AG20443 (cell line): ENCODE measurements around the gene HOXA9.

ENCODE experiments used
- DNase-seq: peaks from one replicate; pipeline ENCODE4 v3.0.0; 2012; ENCODE audit warnings: low spot score, mixed read lengths

Gene HOXA9

DNA sequence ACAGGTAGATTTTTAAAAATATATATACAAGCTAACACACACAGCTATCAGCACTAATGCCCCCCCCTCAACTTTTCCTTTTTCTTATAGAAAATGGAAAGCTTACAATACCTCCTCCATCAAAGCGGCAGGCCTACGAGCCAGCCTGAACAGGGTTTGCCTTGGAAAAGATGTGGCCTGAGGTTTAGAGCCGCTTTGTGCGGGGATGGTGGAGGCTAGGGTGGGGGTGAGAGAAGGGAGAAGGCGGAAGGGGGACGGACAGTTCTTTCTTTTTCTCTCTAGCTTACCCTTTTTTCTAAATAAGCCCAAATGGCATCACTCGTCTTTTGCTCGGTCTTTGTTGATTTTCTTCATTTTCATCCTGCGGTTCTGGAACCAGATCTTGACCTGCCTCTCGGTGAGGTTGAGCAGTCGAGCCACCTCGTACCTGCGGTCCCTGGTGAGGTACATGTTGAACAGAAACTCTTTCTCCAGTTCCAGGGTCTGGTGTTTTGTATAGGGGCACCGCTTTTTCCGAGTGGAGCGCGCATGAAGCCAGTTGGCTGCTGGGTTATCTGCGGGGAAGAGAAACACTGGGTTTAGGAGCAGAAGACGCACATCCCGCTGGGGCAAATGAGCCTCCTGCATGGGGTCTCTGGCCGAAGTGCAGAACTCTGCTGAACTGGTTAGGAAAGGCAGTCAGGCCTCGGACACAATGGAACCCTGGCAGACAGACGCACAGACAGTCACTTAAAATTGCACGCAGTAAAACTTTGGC lies 1.9 kb downstream of the HOXA9 start:
- DNase-seq, result no peak

DNA sequence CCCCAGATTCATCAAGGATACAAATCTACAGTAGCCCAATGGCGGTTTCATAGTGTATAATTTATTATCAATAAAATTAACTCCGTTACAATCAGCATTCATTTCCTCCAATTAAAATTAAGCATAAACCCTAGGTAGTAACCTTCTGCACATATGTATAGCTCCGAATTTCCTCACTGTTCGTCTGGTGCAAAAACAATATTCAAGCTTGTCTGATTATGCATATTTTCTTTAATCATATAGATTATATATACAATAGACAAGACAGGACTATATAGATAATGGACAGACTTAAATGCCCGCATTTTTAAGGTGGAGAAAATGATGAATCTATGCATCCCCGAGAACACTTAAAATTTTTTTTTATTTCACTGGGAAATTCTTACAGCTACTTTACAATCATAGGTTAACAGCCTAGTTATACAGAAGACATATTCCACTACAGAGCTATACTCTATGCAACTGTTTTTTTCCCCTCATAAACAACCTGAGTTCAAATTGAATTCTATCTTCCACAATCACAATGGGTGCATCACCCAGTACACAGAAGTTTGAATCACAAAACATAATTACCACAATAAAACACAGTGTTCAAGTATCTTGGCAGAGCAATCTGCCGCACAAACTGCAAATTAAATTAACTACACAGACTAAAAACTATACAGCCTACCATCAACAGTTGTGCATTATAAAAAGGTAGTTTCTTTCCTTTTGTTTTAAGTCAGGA lies 2.6 kb downstream of the HOXA9 start:
- no peak for DNase-seq

DNA sequence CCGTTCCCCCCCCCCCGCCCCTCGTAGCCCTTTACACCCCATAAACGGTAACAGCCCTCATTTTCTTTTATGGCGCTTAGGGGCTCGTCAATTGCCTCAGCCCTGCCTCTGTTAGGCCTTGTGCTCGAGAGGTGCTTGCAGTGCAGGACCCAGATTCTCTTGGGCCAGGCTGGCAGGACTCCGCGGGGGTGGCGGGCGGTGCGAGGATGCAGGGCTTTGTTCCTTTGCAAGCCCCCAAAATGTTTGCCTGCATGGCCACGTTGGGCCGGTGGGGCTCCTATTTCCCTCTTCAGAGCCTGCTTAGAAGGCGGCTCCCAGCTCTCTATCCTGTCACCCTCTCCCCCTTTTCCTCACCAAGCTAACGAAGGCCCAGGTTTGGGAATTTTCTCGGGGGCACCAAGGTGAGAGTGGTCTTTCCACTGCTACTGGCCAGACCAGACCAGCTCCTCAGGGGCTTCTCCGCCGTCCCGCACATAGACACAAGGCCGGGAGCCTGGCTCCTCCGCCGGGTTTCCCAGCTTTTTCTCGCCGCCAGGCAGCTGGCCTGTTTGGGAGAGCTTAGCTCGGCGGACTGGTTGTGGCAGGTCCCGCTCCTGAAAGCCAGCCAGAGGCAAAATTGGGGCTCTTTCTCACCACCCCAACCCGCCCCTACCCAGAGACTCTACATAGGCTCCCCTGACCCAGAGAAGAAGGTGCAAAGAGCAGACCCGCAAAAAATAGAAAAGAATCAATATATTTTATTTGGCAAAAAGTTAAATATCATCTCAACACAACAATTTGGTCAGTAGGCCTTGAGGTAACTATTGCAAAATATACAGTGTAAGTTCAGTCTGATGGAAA lies 3.4 kb downstream of the HOXA9 start:
- DNase-seq, result peak; percentile 21

DNA sequence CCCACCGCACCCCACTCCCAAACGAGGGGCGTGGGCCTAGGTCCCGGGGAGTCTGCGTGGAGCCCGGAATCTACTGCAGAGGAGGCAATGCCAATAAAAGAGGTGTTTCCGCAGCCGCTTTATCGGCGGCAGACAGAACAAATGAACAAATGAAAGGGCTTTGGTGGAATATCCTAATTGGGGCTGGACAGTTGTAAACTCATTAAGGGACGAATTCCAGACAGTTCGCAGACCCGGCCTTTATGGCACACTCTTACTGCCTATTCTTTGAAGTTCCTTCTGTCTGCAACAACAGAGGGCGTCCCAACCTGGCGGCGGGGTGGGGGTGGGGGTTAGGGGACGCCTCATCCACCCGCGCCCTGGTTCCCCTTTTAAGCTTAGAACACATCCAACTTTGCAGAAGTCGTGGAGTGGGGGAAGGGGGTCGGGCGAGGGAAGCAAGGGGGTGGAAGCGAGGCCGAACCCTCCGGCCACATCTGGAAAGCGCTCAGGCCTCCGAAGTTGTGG lies 4.1 kb downstream of the HOXA9 start:
- peak; percentile 14 for DNase-seq

DNA sequence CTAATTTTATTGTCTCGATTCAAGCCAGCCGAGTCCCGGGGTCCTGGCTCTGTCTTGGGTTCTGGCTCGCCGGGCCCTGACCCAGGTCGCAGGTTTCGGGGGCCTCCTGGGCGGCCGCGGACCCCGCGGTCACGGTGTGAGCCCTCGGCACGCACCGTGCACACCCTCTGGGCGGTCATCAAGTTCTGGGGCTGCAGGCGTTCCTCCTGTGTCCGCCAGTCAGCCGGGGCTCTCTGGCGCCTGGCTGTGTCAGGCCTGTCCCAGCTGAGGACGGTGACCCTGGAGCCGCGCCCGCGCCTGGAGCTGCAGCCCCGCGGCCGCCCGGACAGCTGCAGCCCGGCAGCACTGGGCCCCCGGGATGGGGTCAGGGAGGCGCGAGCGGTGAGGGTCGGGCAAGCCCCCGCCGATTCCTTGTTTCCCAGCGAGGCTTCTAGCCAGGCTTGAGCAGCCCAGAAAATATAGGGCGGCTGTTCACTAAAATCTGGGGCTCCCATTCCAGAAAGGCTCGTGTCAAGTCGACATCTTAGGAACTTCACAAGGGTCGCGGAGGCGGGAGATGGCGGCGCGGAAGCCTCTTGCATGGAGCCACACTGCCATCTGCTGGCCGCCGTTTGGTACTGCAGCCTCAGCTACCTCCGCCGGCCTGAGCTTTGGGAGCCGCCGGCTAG lies 4.7 kb downstream of the HOXA9 start:
- peak; percentile 79 for DNase-seq

DNA sequence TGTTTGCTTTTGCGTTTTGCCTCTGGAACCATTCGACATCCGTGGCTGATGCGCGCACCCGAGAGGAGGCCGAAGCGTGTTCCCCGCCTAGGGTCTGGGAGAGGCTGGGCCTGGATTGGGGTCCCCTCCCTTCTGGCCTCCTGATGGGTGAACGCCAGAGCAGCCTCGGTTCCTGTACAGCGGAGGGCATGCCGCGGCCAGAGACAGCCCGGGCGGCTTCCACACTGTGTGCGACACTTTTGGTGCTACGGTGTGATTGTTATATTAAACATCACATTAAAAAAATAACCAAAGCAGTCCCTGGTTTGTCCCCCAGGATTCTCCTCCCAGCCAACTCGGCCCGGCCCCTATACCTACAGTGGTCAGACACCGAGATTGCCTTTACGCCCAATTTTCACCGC lies 5.2 kb downstream of the HOXA9 start:
- no peak for DNase-seq

DNA sequence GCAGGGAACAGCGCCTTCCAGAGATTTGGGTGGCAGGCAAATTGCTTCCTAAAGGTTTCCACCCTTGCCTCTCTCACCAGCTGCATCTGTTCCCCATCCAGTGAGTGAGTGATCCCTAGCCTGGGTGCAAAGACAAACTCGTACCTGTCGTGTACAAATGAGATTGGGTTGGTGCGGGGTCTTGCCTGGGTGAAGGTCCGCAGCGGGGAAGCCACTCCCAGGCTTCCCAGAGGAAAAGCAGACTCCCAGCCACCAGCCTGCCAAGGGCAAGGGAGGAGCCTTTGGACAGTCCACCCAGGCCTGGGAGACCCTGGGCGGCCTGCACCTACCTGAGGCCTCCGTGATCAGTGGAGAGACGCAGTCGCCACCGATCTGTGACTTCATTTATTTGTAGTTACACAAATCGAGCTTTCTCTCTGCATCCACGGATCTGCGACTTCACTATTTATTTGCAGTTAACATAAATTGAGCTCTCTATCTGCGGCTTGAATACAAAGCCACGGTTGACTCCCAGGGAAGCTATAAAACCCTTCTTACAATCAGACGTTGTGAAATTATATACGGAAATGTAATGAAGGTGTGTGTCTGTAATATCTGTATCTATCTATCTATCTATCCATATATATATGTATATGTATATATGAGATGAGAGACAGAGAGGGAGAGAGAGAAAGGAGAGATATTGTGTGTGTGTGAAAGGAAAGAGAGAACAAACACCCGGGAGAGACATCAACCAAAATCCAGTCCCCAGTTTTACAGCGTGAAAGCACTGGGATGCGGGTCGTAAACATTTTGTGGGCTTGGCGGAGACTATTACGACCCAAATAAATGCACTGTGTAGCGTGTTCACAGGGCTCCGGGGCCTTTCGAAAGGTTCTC lies 5.8 kb downstream of the HOXA9 start:
- DNase-seq, result no peak

DNA sequence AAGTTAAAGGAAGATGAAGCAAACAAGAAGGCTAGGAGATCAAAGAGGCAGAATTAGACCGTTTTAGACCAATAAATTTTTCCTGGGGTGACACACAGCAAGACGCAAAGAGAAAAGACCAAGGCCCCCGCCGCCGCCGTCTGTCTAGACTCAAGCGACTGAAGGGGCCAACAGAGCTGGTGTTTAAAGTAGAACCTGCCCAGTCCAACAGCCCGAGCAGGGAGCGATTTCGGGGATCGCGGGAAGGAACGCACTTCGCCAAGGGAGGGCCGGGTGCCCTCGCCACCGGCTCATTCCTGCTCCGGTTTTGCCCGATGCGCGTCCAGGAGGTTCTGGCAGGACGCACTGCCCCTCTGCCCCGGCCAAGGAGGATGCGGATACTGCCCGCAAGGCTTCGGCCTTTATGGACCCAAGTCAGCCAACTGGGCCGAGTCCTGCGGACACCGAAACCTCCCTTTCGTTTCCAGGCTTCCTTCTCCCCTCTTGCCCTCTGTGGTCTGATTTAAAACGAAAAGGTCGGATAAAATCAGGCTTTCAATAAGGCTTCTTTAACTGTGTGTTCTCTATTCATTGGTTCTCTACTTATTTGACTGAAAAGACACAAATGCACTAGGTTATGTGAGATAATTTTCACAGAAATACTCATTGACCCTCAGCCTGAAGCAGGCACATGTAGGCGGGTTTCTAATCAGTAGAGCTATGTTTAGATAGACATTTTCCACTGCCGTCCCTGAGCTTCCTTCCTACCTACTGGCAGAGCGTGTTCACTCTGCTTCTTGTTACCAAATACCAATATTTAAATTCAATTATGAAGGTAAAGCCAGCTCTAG lies 6.7 kb downstream of the HOXA9 start:
- DNase-seq, result no peak

DNA sequence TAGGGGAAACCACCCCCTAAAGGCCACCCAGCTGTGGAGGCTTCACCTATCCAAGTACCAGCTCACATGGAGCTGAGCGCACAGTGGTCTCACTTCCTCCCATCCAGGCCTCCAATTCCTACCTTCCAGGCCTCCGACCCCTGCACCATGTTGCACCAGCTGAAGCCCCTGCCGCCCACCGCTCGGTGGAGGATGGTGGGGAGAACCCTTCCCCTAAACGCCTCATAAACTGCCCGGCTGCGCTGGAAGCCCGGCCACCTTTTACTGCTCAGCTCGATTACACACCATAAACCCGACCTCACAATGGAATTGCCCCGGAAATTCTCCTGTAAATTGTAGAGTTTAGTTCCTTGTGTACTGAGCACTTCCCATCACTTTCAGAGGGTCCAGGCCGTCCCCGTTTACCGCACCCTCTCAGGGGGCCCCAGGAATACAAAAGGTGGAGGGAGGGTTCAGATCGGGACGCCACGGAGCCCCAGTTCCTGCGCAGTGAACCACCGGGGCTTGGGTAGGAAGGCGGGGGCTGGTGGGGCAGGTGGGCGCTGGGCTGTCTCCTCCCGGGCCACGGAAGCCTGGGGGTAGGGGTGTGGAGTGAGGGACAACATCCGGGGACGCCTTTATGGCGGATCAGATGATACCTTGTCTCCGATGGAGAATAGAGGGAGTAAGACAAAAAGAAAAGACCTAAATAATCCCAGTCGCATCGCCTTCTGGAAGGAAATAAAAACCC lies 7.5 kb downstream of the HOXA9 start:
- DNase-seq, result no peak

DNA sequence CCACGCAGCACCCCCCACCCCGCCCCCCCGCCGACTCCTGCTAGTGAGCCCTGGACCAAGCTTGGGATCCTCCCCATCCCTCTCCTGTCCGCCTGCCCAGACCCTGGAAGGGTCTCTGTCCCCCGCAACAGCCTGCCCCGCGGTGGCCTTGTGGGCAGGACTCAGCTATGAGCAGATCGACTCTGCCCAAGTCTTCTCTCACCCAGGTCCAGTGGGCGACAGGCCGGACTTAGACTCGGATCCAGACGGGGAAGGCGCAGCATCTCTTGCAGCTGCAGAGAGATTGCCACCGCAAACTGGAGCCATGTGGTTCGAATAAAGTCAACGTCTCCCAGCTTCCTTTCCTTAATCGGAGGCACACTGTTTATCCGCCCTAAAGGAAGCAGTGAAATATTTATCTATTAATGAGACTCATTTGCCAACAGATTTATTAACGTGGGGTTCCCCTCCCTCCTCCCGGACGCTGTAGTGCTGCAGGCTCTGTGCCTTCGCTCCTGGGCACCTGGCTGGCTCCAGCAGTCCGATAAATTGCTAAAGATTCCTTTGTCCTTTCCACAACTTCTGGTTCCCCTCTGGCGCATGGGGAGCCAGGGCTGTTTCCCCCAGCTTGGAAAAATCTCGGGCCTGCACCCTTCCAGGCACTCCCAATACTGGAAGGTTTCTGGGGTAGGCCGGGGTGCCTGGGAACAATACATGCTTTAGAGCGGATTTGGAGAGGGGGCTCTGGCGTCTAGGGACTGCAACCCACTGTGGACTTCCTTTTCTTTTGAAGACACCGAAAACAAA lies 8.2 kb downstream of the HOXA9 start:
- DNase-seq, result peak; percentile 23

DNA sequence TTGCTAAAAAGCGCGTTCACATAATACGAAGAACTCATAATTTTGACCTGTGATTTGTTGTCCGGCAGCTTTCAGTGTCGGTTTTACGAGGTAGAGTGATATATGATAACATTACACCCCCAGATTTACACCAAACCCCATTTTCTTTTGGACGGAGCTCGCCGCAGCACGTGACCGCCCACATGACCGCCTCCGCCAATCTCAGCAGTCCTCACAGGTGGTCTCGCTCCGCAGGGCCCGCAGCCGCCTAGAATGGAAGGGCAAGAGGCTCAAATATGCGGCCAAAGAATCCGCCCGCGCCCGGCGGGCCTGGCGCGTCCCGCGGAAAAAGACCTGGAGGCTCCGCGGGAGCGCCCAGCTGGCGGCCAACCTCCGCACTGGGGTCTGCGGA lies 8.8 kb downstream of the HOXA9 start, which contains the start of gene HOXA7:
TSS of gene HOXA7 (minus strand) at position 168 of the 391 bp plus-strand sequence. CDS start at position 38, 130 bp downstream.
- peak; percentile 83 for DNase-seq

DNA sequence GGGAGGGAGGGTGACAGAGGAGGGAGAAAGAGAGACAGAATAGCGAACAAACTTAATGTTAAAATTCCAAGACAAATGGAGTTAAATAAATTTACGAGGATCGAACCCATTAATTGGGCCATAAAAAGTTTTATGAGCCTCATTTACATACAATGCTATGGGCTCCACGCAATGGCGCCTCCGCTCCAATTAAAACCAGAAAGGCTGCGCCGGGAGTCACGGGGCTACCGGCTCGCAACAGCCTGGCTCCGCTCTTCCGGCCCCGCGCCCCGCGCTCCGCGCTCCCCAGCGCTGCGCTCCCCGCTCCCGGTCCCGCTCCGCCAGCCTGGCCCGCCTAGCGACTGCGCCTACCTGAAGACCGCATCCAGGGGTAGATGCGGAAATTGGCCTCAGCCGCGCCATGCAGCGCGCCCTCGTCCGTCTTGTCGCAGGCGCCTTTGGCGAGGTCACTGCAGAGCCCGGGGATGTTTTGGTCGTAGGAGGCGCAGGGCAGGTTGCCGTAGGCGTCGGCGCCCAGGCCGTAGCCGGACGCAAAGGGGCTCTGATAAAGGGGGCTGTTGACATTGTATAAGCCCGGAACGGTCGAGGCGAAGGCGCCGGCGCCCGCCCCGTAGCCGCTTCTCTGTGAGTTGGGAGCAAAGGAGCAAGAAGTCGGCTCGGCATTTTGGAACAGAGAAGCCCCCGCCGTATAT lies 9.4 kb downstream of the HOXA9 start:
- DNase-seq, result peak; percentile 61

DNA sequence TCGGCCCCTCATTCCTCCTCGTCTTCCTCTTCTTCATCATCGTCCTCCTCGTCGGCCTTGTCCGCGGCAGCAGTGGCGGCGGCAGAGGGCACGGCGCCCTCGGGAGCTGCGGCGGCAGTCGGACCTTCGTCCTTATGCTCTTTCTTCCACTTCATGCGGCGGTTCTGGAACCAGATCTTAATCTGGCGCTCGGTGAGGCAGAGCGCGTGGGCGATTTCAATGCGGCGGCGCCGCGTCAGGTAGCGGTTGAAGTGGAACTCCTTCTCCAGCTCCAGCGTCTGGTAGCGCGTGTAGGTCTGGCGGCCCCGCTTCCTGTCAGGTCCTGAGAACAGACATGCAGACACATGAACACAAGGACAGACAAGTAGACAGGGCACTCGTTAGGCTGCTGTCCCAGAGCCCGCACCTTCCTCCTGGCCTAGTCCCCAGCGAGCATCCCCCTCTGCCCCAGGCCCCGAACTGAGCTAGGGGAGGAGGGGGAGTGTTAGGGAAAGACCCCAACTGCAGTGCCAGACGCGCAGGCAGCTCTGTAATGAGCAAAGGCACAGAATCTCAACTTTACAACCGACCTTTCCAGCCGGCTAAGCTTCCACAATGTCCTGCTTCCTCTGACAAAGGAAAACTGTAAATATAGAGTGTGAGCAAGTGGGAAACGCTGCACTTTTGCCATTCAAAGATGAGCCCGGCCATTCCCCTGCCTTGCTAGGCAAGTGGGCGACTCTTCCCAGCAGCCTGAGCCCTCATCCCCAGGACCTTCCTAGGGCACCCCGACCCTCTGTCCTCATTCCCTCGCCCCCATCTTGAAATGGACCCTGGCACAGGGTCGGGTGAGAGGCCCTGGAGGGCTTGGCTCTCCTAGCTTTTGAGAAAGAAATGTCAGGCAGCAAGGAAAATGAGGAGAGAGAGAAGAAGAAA lies 10.2 kb downstream of the HOXA9 start:
- no peak for DNase-seq

DNA sequence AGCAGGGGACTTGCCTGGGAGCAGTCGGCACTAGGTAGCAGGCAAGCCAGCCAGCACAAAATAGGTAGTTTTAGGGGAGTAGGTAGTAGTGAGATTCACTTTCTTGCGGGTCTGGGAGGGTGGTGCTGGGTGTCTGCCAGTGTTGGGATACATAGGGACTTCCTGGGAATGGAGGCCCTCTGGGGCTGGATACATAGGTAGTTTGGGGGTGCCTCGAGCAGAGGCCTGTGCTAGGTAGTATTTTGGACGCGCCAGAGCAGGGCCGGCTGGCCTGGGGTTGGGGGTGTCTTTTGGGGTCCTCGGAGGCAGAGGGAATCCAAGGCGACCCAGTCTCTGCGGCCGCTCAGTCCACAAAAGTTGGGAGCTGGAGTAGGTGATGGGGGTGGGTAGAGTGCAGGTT lies 11.0 kb downstream of the HOXA9 start:
- no peak for DNase-seq

DNA sequence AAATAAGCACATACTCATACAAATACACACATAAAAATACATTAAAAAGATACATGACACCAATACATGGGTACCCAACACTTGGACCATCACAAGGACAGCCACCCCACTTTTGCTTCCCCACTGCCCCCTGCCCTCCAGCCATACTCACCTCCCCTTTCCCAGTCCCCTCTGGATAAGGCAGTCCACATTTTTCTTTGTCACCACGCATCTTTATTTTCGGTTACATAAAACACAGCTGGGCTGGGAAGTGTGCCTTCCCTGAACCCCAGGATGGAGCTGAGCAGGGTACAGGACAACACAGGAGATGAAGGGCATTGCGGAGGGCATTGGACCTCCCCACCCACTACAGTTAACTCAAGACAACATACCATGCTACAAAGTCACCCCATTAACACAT lies 11.8 kb downstream of the HOXA9 start:
- DNase-seq, result no peak

DNA sequence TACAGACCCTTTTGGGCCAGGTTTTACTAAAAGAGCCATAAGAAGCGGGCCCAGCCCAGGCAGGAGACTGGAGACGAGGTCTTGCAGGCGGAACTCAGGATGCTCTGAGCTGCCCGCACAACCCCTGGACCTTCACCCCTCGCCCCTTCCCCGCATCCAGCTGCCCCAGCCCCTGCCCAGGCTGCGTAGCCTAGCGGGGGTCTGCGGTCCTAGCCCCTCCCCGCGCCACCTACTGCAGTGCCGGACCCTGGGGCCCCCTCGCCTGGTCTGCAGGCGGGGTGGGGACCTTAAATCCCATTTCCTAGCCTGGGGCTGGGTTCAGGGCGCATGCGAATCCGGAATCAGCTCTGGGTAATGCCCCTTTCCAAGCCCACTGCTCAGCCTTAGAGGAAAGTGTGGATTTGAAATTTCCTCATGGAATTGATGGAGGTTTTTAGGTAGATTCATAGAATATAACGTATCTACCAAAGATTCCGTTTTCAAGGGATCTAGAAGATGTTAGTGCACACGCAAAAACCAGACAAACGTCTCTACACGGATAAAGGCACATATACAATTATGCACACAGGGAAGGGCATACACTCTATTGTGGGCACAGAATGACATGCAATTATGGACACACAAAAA lies 12.4 kb downstream of the HOXA9 start:
- DNase-seq, result no peak
